Neuron (in vitro differentiated cells): Measurements from ENCODE around the gene KMT5C.
"Not testable (repeated sequence)": the region's sequence is repeated elsewhere in the genome, so short reads cannot be mapped to it uniquely, and the experiment has no call there.

Source experiments
- H2AFZ ChIP-seq: one replicate; pipeline ENCODE4 v1.6.1; 2013; ENCODE audit warnings: low read depth, mild to moderate bottlenecking, inconsistent platforms, low read length, moderate library complexity
- H3K27me3 ChIP-seq: one replicate; pipeline ENCODE4 v1.6.1; 2013; ENCODE audit warnings: low read length; ENCODE audit not compliant: insufficient read depth
- H3K36me3 ChIP-seq: one replicate; pipeline ENCODE4 v1.6.1; 2013; ENCODE audit warnings: low read length; ENCODE audit not compliant: insufficient read depth
- H3K4me1 ChIP-seq: one replicate; pipeline ENCODE4 v1.6.1; 2013; ENCODE audit warnings: low read length; ENCODE audit not compliant: insufficient read depth
- H3K4me3 ChIP-seq: 2 replicates; pipeline ENCODE4 v1.5.1; 2013; ENCODE audit warnings: mild to moderate bottlenecking, low read length, moderate library complexity
- H3K9me3 ChIP-seq: one replicate; pipeline ENCODE4 v1.6.1; 2013; ENCODE audit warnings: low read length

KMT5C gene

DNA sequence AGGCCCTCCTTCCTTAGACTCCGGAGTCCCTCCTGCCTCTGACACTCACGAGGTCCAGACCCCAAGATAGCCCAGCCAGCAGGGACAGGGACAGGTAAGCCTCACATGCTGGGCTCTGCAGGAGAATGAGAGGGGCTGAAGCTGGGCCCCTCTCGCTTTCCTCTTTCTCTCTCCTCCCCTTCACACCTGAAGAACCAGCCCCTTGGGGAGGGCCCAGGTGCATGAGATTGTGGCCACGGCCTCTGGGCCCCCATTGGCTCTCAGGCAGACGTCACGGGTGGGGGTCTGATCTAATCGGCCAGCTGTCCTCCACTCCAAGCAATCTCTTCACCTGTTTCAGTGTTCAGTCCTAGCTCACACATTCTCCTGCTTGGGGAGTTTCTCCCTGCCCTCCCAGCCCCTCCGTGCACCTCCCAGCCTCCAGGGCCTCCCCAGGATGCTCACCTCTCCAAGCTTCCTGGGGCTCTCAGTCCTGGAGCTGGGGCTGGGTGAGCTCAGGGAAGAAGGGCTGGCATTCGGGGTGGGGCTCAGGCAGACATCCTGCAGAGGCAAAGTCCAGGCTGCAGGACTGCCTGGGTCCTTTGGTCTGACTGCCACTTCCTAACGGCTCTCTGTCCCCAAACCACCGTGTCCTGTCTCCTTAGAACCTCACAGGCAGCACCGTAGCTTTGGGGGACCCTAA lies 17.3 kb upstream of the KMT5C start:
- Histone ChIP-seq H3K4me3 (no peak overlapping the region), H3K36me3 (no peaks in the 10 kb centered on the region), H3K27me3 (peaks cover 15% of the 10 kb centered on the region), H3K9me3 (no peaks in the 10 kb centered on the region), H2AFZ (no peak overlapping the region), H3K4me1 (no peaks in the 10 kb centered on the region)

DNA sequence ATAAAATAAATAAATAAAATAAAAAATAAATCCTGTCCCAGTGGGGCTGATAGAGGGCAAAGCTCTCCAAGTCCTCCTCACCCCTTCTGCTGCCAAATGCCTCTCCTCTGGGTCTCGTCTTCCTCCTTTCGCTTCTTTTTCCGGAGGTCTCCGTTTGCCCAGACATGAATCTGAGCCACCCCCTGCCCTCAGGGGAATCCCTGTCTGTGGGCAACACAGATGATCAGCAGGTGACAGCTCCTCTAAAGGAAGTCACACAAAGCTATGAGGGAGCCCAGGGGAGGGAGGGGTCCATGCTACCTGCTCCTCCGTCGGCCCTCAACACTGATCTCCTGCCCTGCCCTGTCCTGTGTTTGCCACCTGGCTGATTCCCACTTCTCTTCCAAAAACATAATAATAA lies 15.0 kb upstream of the KMT5C start:
- Histone ChIP-seq H3K36me3 (no peaks in the 10 kb centered on the region), H3K9me3 (no peaks in the 10 kb centered on the region), H3K27me3 (peaks cover 15% of the 10 kb centered on the region), H2AFZ (no peak overlapping the region), H3K4me3 (no peak overlapping the region), H3K4me1 (no peaks in the 10 kb centered on the region)

DNA sequence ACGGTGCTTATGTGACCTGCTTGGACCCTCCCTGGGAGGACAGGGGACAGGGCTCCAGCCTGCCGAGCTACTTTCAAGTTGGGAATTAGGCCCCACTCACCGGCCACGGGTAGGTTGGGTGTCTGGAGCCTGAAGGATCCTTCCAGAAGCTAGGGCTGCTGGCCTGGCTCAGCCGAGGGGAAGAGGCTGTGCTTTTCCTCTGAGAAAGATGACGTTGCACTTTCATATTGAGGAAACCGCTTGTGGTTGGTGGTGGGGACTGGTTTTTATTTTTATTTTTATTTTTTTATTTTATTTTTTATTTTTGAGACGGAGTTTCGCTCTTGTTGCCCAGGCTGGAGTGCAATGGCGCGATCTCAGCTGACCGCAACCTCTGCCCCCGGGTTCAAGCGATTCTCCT lies 14.5 kb upstream of the KMT5C start, which contains the start of gene TMEM150B:
Gene TMEM150B, minus strand, starts transcription at position 170 of the 400 bp plus-strand sequence. CDS start 4,305 bp downstream, outside the sequence.
- Histone ChIP-seq H3K9me3 (no peaks in the 10 kb centered on the region), H3K4me1 (no peaks in the 10 kb centered on the region), H3K36me3 (no peaks in the 10 kb centered on the region), H3K4me3 (no peak within 1 kb of the TSS), H3K27me3 (peaks cover 15% of the 10 kb centered on the region), H2AFZ (no peak within 1 kb of the TSS)

DNA sequence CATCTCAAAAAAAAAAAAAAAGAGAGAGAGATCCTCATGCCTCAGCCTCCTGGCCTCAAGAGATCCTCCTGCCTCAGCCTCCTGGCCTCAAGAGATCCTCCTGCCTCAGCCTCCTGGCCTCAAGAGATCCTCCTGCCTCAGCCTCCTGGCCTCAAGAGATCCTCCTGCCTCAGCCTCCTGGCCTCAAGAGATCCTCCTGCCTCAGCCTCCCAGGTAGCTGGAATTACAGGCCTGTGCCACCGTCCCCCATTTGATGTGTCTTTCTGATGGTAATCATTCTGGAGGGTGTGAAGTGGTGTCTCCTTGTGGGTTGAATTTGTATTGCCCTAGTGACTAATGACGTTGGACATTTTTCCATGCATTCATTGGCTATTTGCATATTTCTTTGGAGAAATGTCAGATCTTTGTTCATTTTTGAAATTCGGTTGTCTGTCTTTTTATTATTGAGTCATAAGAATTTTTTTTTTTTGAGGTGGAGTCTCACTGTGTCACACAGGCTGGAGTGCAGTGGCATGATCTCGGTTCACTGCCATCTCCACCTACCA lies 10.8 kb upstream of the KMT5C start:
- not testable (repeated sequence) for H3K9me3 ChIP-seq, H3K4me1 ChIP-seq, H3K36me3 ChIP-seq, H2AFZ ChIP-seq, H3K27me3 ChIP-seq, H3K4me3 ChIP-seq

DNA sequence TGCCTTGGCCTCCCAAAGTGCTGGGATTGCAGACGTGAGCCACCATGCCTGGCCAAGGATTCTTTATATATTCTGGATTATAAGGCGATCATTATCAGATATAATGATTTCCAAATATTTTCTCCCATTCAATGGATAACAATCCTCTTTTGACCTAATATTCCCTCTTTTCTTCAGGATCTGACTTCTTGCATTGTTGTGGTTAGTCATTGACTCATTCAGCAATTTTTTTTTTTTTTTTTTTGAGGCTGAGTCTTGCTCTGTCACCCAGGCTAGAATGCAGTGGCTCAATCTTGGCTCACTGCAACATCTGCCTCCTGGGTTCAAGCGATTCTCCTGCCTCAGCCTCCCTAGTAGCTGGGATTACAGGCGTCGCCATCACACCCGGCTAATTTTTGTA lies 9.9 kb upstream of the KMT5C start:
- H3K36me3 ChIP-seq, H3K27me3 ChIP-seq, H3K9me3 ChIP-seq, H3K4me3 ChIP-seq, H2AFZ ChIP-seq, H3K4me1 ChIP-seq: not testable (repeated sequence)

DNA sequence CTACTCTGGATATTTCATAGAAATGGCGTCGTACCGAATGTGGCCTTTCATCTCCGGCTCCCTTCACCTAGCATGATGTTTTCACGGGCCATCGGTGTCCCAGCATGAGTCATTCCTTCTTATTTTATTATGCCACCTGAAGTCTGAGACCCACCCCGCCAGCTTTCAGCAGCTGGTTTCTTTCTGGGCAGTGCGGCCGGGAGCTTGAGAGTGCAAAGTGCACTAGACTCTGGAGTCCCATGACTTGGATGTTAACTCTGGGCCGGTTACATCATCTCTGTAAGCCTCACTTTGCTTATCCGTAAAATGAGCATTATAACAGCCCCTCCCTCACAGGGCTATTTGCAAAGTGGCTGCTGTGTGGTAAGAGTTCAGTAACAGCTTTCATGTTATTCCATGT lies 5.8 kb upstream of the KMT5C start:
- H3K36me3 ChIP-seq, result no peaks in the 10 kb centered on the region
- no peaks in the 10 kb centered on the region for H3K9me3 ChIP-seq
- H3K4me3 ChIP-seq, result no peak overlapping the region
- peaks cover 6% of the 10 kb centered on the region for H3K4me1 ChIP-seq
- H2AFZ ChIP-seq, result no peak overlapping the region
- peaks cover 2% of the 10 kb centered on the region for H3K27me3 ChIP-seq

DNA sequence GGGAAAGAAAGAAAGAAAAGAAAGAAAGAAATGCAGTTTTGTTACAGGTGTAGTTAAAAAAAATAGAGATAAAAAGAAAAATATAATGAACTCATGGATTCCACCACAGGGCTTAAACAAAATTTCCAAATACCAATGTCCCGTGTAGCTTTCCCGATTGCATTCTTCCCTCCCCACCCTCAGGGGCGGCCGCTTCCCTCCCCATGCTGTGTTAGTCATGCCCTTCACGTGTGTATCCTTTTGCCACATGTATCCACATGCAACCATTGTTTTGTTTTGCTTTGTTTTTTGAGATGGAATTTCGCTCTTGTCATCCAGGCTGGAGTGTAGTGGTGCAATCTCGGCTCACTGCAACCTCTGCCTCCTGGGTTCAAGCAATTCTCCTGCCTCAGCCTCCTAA lies 3.6 kb upstream of the KMT5C start:
- H3K36me3 ChIP-seq, result no peaks in the 10 kb centered on the region
- no peak overlapping the region for H2AFZ ChIP-seq
- peaks cover 6% of the 10 kb centered on the region for H3K4me1 ChIP-seq
- no peaks in the 10 kb centered on the region for H3K9me3 ChIP-seq
- H3K27me3 ChIP-seq, result peaks cover 2% of the 10 kb centered on the region
- H3K4me3 ChIP-seq, result no peak overlapping the region

DNA sequence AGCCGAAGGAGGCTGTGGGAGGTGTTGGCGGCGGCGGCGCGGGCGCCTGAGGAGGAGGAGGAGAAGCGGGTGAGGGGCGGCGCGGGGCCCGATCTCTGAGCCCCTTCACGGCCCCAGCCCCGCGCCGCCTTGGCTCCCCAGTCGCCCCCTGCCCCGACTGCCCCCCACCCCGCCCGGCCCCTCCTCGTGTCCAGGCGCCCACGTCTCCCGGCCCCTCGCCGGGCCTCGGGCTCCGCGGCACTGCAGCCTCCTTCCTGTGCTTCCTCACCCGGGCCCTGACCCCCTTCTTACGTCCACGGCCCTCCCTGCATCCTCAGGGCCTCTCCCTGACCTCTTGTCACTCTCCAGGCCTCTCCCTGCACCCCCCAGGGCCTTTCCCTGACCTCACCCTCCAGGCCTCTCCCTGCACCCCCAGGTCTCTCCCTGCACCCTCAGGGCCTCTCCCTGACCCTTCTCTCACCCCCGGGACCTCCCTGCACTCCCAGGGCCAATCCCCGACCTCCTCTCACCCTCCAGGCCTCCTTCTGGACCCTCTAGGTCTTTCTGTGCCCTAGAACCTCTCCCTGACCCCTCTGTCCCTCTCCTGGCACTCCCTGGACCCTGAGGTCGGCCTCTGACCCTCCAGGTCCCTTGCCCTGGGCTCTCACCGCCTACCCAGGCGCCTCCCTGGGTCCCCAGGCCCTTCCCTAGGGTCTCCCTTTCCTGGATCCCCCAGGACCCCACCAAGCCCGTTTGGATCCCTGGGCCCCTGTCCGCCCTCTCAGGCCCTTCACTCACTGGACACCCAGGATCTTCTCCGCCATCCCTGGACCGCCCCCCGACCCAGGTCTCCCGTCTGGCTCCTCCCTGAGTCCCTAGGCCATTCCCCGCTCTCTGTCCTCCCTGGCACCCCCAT lies 460 bp downstream of the KMT5C start:
- Histone ChIP-seq H2AFZ (no peak overlapping the region), H3K27me3 (no peaks in the 10 kb centered on the region), H3K36me3 (peaks cover 18% of the 10 kb centered on the region), H3K9me3 (no peaks in the 10 kb centered on the region), H3K4me3 (peak overlapping the region; percentile 57), H3K4me1 (peaks cover 13% of the 10 kb centered on the region)

DNA sequence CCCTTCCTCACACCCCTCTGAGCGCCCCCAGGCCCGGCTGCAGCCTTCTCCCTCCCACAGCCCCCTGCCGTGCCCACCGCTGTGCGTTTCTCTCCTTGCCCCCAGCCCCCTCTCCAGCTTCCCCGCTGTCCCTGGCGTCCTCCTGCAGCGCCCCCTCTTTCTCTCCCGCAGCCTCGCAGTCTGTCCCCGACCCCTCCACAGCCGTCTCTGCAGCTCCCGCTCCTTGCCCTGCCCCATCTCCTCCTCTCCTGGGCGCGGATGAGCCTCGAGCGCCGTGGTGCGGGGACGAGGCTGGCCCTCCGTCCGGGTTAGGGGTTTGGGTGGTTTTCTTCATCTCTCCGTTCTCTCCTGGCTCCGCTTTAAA lies 1.1 kb downstream of the KMT5C start:
- no peaks in the 10 kb centered on the region for H3K9me3 ChIP-seq
- H3K27me3 ChIP-seq, result no peaks in the 10 kb centered on the region
- no peak overlapping the region for H2AFZ ChIP-seq
- H3K36me3 ChIP-seq, result peaks cover 25% of the 10 kb centered on the region
- H3K4me1 ChIP-seq, result peaks cover 13% of the 10 kb centered on the region
- H3K4me3 ChIP-seq, result peak overlapping the region; percentile 57

DNA sequence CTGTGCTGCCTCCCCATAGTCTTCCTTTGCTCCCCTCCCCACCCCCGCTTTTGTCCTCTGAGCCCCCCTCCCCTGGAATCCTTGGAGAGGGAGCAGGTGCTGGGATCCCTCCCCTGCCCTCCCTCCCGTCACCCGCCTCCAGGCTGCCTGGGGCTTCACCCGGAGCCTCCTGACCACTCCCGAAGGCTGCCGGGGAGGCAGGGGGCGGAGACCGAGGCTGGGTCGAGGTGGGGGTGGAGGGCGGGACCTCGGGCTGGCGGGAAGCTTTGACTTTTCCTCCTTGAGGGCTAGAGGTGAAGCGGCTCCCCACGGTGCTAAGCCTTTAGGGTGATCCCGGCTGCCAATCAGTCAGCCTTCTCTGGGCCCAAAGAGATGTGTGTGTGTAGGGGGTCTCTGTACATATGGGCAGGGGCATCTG lies 1.5 kb downstream of the KMT5C start:
- peaks cover 13% of the 10 kb centered on the region for H3K4me1 ChIP-seq
- H3K27me3 ChIP-seq, result no peaks in the 10 kb centered on the region
- no peaks in the 10 kb centered on the region for H3K9me3 ChIP-seq
- H2AFZ ChIP-seq, result no peak overlapping the region
- peaks cover 25% of the 10 kb centered on the region for H3K36me3 ChIP-seq
- H3K4me3 ChIP-seq, result peak overlapping the region; percentile 57

DNA sequence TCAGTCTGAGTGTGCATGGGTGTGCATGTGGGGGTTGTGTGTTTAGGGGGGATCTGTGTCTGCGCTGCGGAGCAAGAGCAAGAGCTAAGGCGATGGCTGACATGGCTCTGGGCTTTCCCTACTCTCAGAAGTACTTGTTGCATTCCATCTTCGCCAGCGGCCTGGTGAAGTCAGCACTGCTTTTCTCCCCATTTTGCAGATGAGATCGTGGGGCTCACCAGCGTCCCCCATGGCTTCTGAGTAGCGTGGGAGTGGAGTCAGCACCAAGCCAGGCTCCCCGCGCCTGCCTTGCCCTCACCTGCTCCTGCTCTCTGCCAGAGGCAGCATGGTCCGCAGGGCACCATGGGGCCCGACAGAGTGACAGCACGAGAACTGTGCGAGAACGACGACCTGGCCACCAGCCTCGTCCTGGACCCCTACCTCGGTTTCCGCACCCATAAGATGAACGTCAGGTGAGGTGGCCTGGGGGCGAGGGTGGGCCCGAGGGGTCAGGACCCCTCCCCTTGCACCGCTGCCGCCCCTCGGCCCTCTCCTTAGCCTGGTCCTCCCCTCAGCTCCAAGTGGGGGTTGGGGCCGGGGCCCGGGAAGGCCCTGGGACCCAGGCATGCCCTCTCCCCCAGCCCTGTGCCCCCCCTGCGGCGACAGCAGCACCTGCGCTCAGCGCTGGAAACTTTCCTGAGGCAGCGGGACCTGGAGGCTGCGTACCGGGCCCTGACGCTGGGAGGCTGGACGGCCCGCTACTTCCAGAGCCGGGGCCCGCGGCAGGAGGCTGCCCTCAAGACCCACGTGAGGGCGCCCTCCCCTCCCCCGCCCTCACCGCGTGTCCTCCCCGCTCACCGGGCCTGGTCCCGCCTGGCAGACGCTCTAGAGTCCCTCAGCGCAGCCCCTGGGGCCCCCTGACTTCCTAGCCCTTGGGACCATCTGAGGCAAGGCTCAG lies 2.2 kb downstream of the KMT5C start:
- Histone ChIP-seq H3K4me1 (peaks cover 13% of the 10 kb centered on the region), H2AFZ (no peak overlapping the region), H3K9me3 (no peaks in the 10 kb centered on the region), H3K27me3 (no peaks in the 10 kb centered on the region), H3K4me3 (peak overlapping the region; percentile 22), H3K36me3 (peaks cover 30% of the 10 kb centered on the region)

DNA sequence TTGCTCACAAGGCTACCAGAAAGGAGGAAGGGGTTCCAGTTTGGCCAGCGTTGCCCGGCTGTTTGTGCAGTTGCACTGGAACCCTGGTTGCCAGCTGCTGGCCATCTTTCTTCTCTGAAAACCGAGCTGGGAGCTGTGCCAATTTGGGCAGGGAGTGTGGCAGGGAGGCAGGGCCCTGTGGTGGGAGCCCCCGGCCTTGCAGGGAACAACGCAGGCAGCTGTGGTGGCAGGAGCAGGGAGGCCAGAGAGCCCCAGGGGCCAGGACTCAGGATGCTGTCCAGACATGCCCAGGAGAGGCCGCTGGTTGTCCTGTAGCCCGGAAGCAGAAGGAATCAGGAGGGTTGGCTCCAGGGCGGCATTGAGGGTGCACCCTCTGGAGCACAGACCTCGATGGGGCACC lies 4.8 kb downstream of the KMT5C start:
- Histone ChIP-seq H3K9me3 (no peaks in the 10 kb centered on the region), H2AFZ (no peak overlapping the region), H3K36me3 (peaks cover 33% of the 10 kb centered on the region), H3K4me3 (no peak overlapping the region), H3K4me1 (peaks cover 13% of the 10 kb centered on the region), H3K27me3 (no peaks in the 10 kb centered on the region)
